Fibroblast of skin of right quadriceps (primary cell): ENCODE results near the gene LRRC9.
"Not testable (repeated sequence)": the region's sequence is repeated elsewhere in the genome, so short reads cannot be mapped to it uniquely, and the experiment has no call there.

Experiments used
- DNase-seq: peaks from one replicate; pipeline ENCODE4 v3.0.0-alpha.2; 2013

LRRC9 gene

GRCh38 chr14:60079723-60080122, 159.8 kb downstream of the LRRC9 start:
- no peak for DNase-seq

- peak; percentile 23 for DNase-seq
Measured at GRCh38 chr14:60085085-60085484, 165.1 kb downstream of the LRRC9 start.

- DNase-seq, result no peak
Measured at GRCh38 chr14:60085693-60086092, 165.7 kb downstream of the LRRC9 start.

GRCh38 chr14:60087668-60088067, 167.7 kb downstream of the LRRC9 start:
- DNase-seq, result no peak

- DNase-seq, result no peak
Measured at GRCh38 chr14:60089221-60089620, 169.3 kb downstream of the LRRC9 start.

GRCh38 chr14:60090864-60091519, 171.0 kb downstream of the LRRC9 start:
- DNase-seq, result peak; percentile 84

- DNase-seq, result peak; percentile 99
Measured at GRCh38 chr14:60091550-60092525, 171.9 kb downstream of the LRRC9 start, which contains the start of gene PCNX4. PCNX4 (plus strand) TSS chr14:60091923; CDS start chr14:60107639, 15,716 bp downstream.

- peak; percentile 47 for DNase-seq
Measured at GRCh38 chr14:60092526-60092920, 172.6 kb downstream of the LRRC9 start.

- DNase-seq, result no peak
Measured at GRCh38 chr14:60093080-60093479, 173.1 kb downstream of the LRRC9 start.

- no peak for DNase-seq
Measured at GRCh38 chr14:60093606-60094005, 173.7 kb downstream of the LRRC9 start.

- peak; percentile 64 for DNase-seq
Measured at GRCh38 chr14:60094306-60094897, 174.5 kb downstream of the LRRC9 start.

- DNase-seq, result no peak
Measured at GRCh38 chr14:60095231-60095630, 175.3 kb downstream of the LRRC9 start.

- peak; percentile 65 for DNase-seq
Measured at GRCh38 chr14:60095781-60096450, 176.0 kb downstream of the LRRC9 start.

- DNase-seq, result no peak
Measured at GRCh38 chr14:60097974-60098373, 178.0 kb downstream of the LRRC9 start.

GRCh38 chr14:60099855-60100254, 179.9 kb downstream of the LRRC9 start:
- not testable (repeated sequence) for DNase-seq

- DNase-seq, result peak; percentile 13
Measured at GRCh38 chr14:60101786-60102185, 181.8 kb downstream of the LRRC9 start.

GRCh38 chr14:60102389-60102788, 182.4 kb downstream of the LRRC9 start:
- peak; percentile 95 for DNase-seq

- peak; percentile 47 for DNase-seq
Measured at GRCh38 chr14:60106339-60106738, 186.4 kb downstream of the LRRC9 start.

GRCh38 chr14:60107477-60107876, 187.5 kb downstream of the LRRC9 start:
- DNase-seq, result no peak

- DNase-seq, result no peak
Measured at GRCh38 chr14:60111732-60112131, 191.8 kb downstream of the LRRC9 start.
